Measurements from ENCODE around the gene COQ7.

The COQ7 gene

DNA sequence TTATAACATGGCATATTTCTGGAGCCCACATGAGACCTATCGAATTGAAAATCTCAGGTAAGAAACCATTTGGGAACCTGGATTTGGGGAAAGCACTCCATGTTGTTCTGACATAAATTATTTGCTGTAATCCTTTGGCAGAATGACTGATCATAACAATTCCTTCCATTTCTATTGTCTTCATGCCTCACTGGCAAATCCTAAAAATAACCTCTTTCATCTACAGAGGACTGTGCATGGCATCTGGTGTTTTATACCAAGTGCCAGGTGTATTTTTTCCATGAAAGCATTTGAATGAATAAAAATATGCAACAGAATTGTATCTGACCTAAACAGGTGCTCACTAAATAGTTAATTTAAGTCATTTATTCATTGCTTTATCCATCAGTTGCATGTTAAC lies 33.7 kb upstream of the COQ7 start:
- Mint-ChIP-seq H3K4me1 (no peaks in the 10 kb centered on the region), H3K36me3 (ENCODE audit: low read depth) (no peaks in the 10 kb centered on the region), H3K9me3 (peaks cover 11% of the 10 kb centered on the region), H3K27ac (no peak overlapping the region), H3K4me3 (no peak overlapping the region), H3K27me3 (ENCODE audit: low read depth) (no peaks in the 10 kb centered on the region)
- TF ChIP-seq, protein P1, sequence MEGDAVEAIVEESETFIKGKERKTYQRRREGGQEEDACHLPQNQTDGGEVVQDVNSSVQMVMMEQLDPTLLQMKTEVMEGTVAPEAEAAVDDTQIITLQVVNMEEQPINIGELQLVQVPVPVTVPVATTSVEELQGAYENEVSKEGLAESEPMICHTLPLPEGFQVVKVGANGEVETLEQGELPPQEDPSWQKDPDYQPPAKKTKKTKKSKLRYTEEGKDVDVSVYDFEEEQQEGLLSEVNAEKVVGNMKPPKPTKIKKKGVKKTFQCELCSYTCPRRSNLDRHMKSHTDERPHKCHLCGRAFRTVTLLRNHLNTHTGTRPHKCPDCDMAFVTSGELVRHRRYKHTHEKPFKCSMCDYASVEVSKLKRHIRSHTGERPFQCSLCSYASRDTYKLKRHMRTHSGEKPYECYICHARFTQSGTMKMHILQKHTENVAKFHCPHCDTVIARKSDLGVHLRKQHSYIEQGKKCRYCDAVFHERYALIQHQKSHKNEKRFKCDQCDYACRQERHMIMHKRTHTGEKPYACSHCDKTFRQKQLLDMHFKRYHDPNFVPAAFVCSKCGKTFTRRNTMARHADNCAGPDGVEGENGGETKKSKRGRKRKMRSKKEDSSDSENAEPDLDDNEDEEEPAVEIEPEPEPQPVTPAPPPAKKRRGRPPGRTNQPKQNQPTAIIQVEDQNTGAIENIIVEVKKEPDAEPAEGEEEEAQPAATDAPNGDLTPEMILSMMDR (IDR thresholded peaks at IDR 0.05; ENCODE audit: unreplicated experiment in 3 of 3) = no peak

DNA sequence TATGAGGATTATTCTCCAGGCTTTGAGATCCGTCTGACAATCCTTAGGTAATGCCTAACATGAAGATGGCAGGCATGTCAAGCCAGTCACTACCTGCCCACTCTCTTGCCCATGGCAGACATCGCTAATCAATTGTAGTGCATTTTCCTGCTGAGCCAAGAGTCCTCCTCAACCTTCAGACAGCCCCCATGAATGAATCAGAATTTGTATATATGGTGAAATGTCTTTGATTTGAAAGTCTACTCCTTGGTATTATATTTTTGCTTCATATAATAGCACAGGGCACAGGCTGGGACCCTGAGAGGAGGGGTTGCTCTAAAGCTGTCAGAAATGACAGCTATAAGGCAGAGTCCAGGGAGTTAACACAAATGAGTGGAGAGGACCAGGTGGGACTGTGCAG lies 27.0 kb upstream of the COQ7 start:
- Mint-ChIP-seq H3K27ac (peak overlapping the region in 1 of 3 experiments; percentile 80), H3K27me3 (ENCODE audit: low read depth) (no peaks in the 10 kb centered on the region), H3K36me3 (ENCODE audit: low read depth) (peaks cover 9% of the 10 kb centered on the region), H3K4me1 (no peaks in the 10 kb centered on the region), H3K4me3 (no peak overlapping the region), H3K9me3 (peaks cover 10% of the 10 kb centered on the region)
- TF ChIP-seq, protein P1 (IDR thresholded peaks at IDR 0.05; ENCODE audit: unreplicated experiment in 3 of 3) = no peak

DNA sequence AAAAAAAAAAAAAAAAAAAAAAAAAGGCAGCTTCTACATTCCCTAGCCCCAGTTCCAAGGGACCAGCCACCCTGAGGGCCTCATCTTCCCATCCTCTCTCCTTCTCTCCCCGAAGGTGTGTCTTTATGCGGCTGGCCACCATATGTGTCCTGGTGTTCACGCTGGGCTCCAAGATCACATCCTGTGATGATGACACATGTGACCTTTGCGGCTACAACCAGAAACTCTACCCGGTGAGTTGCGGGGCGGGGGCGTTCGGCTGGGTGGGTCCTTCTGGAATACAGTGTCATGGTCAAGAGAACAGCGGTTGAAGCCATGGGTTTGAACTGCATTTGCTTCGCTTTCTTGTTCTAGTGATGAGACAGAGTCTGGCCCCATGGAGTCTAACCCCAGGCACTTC lies 22.6 kb upstream of the COQ7 start:
- Mint-ChIP-seq H3K9me3 (peaks cover 4% of the 10 kb centered on the region), H3K4me1 (no peaks in the 10 kb centered on the region), H3K27ac (no peak overlapping the region), H3K4me3 (no peak overlapping the region), H3K27me3 (ENCODE audit: low read depth) (no peaks in the 10 kb centered on the region), H3K36me3 (ENCODE audit: low read depth) (peaks cover 9% of the 10 kb centered on the region)
- TF ChIP-seq, protein P1 (IDR thresholded peaks at IDR 0.05; ENCODE audit: unreplicated experiment in 3 of 3) = no peak

DNA sequence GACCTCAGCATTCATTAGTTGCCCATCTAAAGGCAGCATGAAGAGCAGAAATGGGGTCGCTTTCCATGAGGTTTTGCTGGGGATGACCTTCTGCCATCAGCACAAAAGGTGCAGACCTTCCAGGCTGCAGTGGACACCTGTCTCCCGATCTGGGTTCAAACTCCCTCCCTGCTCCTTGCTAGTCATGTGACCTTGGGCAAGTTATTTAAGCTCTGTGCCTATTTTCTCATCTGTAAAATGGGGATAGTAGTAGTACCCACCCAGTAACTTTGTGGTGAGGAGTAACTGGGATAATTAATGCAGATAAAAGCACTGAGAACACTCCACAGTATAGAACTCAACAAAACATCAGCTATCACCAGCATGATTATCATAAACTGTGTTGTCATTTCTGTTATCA lies 21.4 kb upstream of the COQ7 start:
- Mint-ChIP-seq H3K27ac (no peak overlapping the region), H3K27me3 (ENCODE audit: low read depth) (no peaks in the 10 kb centered on the region), H3K9me3 (no peaks in the 10 kb centered on the region), H3K4me3 (no peak overlapping the region), H3K4me1 (no peaks in the 10 kb centered on the region), H3K36me3 (ENCODE audit: low read depth) (peaks cover 2% of the 10 kb centered on the region)
- TF ChIP-seq, protein P1 (IDR thresholded peaks at IDR 0.05; ENCODE audit: unreplicated experiment in 3 of 3) = no peak

DNA sequence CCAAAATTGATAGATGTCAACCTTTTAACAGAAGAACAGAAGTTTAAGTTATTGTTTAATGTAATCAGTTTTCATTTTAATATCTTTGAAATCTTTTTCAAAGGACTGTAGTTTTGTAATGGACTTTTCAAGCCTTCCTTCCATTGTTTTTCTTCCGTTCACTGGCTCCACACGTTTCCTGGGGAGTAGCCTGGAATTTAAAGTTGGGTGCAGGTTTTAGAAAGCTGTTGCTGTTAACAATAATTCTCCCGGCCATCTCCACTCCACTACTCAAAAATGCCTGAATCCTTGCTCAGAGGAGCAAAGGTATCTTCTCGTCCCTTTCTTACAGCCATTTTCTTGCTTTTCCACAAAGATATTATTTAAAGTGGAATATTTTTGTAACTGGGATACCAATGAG lies 4.7 kb upstream of the COQ7 start:
- H3K9me3 Mint-ChIP-seq = no peaks in the 10 kb centered on the region
- peak overlapping the region in 2 of 3 experiments; percentile 2 to 41 for H3K27ac Mint-ChIP-seq
- TF ChIP-seq, protein P1 (IDR thresholded peaks at IDR 0.05; ENCODE audit: unreplicated experiment in 3 of 3) = no peak
- H3K4me1 Mint-ChIP-seq = peaks cover 5% of the 10 kb centered on the region
- H3K27me3 Mint-ChIP-seq (ENCODE audit: low read depth) = no peaks in the 10 kb centered on the region
- no peaks in the 10 kb centered on the region for H3K36me3 Mint-ChIP-seq (ENCODE audit: low read depth)
- H3K4me3 Mint-ChIP-seq = no peak overlapping the region

DNA sequence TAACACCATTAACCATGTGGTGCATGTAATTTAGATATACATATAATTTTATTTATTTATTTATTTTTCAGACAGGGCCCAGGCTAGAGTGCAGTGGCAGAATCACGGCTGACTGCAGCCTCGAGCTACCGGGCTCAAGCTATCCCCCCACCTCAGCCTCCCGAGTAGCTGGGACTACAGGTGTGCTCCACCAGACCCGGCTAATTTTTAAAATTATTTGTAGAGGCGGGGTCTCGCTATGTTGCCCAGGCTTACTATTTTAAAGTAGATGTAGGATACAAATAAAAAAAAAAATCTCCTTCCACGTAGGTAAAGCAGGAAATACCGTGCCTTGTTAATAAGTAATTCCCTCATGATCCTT lies 446 bp upstream of the COQ7 start:
- Mint-ChIP-seq H3K4me3 (peak overlapping the region; percentile 86 to 96 (median 93)), H3K9me3 (no peaks in the 10 kb centered on the region)

More for the DNA sequence above, 446 bp upstream of the COQ7 start:
- Mint-ChIP-seq H3K4me1 (peaks cover 5% of the 10 kb centered on the region), H3K27me3 (ENCODE audit: low read depth) (no peaks in the 10 kb centered on the region), H3K27ac (peak overlapping the region; percentile 85 to 96 (median 92)), H3K36me3 (ENCODE audit: low read depth) (peaks cover 4% of the 10 kb centered on the region)
- TF ChIP-seq, protein P1 (IDR thresholded peaks at IDR 0.05; ENCODE audit: unreplicated experiment in 3 of 3) = no peak

Measured in nephron (organoid).